ENCODE data around the gene DRD1.
"Not testable (repeated sequence)": the region's sequence is repeated elsewhere in the genome, so short reads cannot be mapped to it uniquely, and the experiment has no call there.

GRCh38 chr5:175446378-175446777, 2.4 kb upstream of the DRD1 start:
- TF ChIP-seq CTCF (IDR thresholded peaks at IDR 0.05; ENCODE audit: poor library complexity); EZH2 (IDR thresholded peaks at IDR 0.05; ENCODE audit: borderline replicate concordance): not testable (repeated sequence)
